Keratinocyte (primary cell): ENCODE measurements around the gene BRF1. TPM values are rescaled to one million over a fixed set of nuclear protein-coding genes. Genes with fewer than 3 reads are reported as not detected.

Experiments
- DNase-seq: peaks from one replicate; pipeline ENCODE4 v3.0.0-alpha.2; 2011; ENCODE audit warnings: low read depth, missing footprints, low spot score
- FAIRE-seq: peaks from 2 replicates; lab custom pipeline; 2011; peaks lifted over from hg19 to GRCh38; lab: Jason Lieb, UNC
- H2AFZ ChIP-seq: 2 replicates; pipeline ENCODE4 v1.6.0; 2012; ENCODE audit warnings: low read length, control low read depth, inconsistent platforms; ENCODE audit not compliant: control insufficient read depth
- H3K27ac ChIP-seq: 2 replicates; pipeline ENCODE4 v1.5.1; 2011; ENCODE audit warnings: low read length; ENCODE audit not compliant: control insufficient read depth, insufficient read depth
- H3K27me3 ChIP-seq: 3 replicates; pipeline ENCODE4 v1.6.0; 2011; ENCODE audit warnings: low read length; ENCODE audit not compliant: control insufficient read depth, insufficient read depth; ENCODE audit errors: extremely low read depth
- H3K36me3 ChIP-seq, 2 experiments: 2 replicates in 1 of 2; 3 replicates in 1 of 2; pipeline ENCODE4 v1.5.1; 2011; ENCODE audit warnings: low read length in 2 of 2, mild to moderate bottlenecking in 1 of 2; ENCODE audit not compliant: control insufficient read depth in 2 of 2, insufficient read depth in 2 of 2; ENCODE audit errors: extremely low read depth in 1 of 2
- H3K4me1 ChIP-seq: 3 replicates; pipeline ENCODE4 v1.5.1; 2011; ENCODE audit warnings: low read length; ENCODE audit not compliant: control insufficient read depth, insufficient read depth; ENCODE audit errors: extremely low read depth
- H3K4me2 ChIP-seq: 3 replicates; pipeline ENCODE4 v1.6.0; 2011; ENCODE audit warnings: low read depth, low read length; ENCODE audit not compliant: control insufficient read depth, insufficient read depth; ENCODE audit errors: extremely low read depth
- H3K4me3 ChIP-seq, 3 experiments: fragments of 200-600 bp in 1 of 3; sonication (generic) in 1 of 3; 2 replicates in 2 of 3; 3 replicates in 1 of 3; pipeline ENCODE4 v1.5.1; 2011 to 2016; ENCODE audit warnings: low read length in 3 of 3, mild to moderate bottlenecking in 3 of 3, control low read depth in 2 of 3, inconsistent platforms in 1 of 3, low read depth in 1 of 3, mixed read lengths in 1 of 3, mixed run types in 1 of 3, moderate library complexity in 1 of 3; ENCODE audit not compliant: control insufficient read depth in 2 of 3, insufficient read depth in 2 of 3; ENCODE audit errors: extremely low read depth in 1 of 3
- H3K79me2 ChIP-seq: 2 replicates; pipeline ENCODE4 v1.6.0; 2012; ENCODE audit warnings: low read length; ENCODE audit not compliant: control insufficient read depth, insufficient read depth
- H3K9ac ChIP-seq: 3 replicates; pipeline ENCODE4 v1.6.0; 2011; ENCODE audit warnings: low read length; ENCODE audit not compliant: control insufficient read depth, insufficient read depth; ENCODE audit errors: extremely low read depth
- H3K9me1 ChIP-seq: 3 replicates; pipeline ENCODE4 v1.6.0; 2011; ENCODE audit warnings: low read length; ENCODE audit not compliant: control insufficient read depth, insufficient read depth; ENCODE audit errors: extremely low read depth
- H3K9me3 ChIP-seq: 2 replicates; pipeline ENCODE4 v1.5.1; 2012; ENCODE audit warnings: low read depth, low read length; ENCODE audit not compliant: control insufficient read depth
- H4K20me1 ChIP-seq: 3 replicates; pipeline ENCODE4 v1.6.0; 2011; ENCODE audit warnings: low read length; ENCODE audit not compliant: control insufficient read depth, insufficient read depth; ENCODE audit errors: extremely low read depth
- EZH2 ChIP-seq: IDR thresholded peaks from one replicate; pipeline ENCODE4 v1.6.1; 2012; ENCODE audit warnings: inconsistent platforms, mild to moderate bottlenecking, low read length, moderate library complexity
- dilution Hi-C: fragments of 300-500 bp; cut with MboI; formaldehyde crosslinking; loops from one replicate; pipeline ENCODE4 v1.7.0; 2020; ENCODE audit warnings: low sequenced_read_pairs; ENCODE audit not compliant: extremely low pct_ligation_motif_present
- polyA plus RNA-seq, 5 experiments: library from polyadenylated mRNA; depleted of rRNA in 3 of 5; stranded (reverse) in 3 of 5; stranded (forward) in 1 of 5; unstranded in 1 of 5; fragments of >200 nt; gene quantifications; 1 replicate in 1 of 5; 2 replicates in 3 of 5; 3 replicates in 1 of 5; pipeline versions ENCODE4 v1.2.1 to v1.2.3, GENCODE V29; 2011 to 2012; ENCODE audit warnings: missing spikeins in 2 of 5, low read depth in 1 of 5, low replicate concordance in 1 of 5
- TF ChIP-seq, protein P1 (sequence below), 3 experiments: IDR thresholded peaks in 1 of 3; conservative IDR thresholded peaks in 1 of 3; optimal IDR thresholded peaks in 1 of 3; 2 replicates in 2 of 3; 3 replicates in 1 of 3; pipeline versions ENCODE3 to v1.5.1; 2011; ENCODE audit warnings: low read length in 3 of 3, mild to moderate bottlenecking in 3 of 3, moderate library complexity in 2 of 3, control low read depth in 1 of 3, inconsistent platforms in 1 of 3; ENCODE audit not compliant: insufficient read depth in 2 of 3; ENCODE audit errors: extremely low read depth in 1 of 3

Gene BRF1
- polyA plus RNA-seq, 1 donor (not counting 4 experiments of a cell fraction or from before 2014, with no cell fraction given) = 6.5 TPM

DNA sequence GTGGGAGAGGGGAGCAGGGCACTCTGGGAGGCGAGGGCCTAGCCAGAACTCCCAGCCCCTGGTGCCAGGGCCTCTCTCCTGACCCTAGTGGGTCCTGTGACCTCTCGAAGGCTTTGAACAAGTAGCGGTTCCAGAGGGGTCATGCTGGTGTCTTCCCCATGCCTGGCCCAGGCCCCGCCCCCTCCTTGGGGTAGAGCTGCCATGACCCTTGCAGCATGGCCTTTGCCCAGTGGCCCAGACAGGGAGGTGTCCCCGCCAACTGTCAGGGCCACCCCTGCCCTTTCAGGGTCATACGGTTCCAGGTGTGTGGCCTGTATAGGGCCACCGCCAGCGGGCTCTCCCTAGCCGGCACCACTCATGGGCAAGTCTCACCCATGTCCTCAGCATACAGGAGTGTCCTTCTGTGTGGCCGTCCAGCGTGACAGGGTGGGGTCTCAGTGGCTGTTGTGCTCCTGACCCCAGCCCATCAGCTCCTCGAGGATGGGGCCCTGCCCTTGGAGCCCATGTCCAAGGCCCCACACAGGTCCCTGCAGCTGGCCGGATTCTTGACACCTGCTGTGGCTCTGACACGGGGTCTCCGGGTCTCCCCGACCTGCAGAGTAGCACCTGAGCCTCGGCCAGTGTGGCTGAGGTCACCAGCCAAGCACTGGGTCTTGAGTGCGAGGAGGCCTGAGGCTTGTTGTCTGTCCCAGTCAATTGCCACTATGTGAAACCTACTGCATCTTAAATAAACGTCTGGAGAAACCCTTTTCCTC, 48.3 kb upstream of the BRF1 start:
- Histone ChIP-seq H3K4me1 (peaks cover 5% of the 10 kb centered on the region), H3K27me3 (no peaks in the 10 kb centered on the region), H2AFZ (no peak overlapping the region), H3K36me3 (peaks cover 0 to 2% of the 10 kb centered on the region in 2 experiments), H3K27ac (no peak overlapping the region), H4K20me1 (peaks cover 6% of the 10 kb centered on the region), H3K79me2 (no peaks in the 10 kb centered on the region), H3K4me3 (no peak overlapping the region), H3K9me3 (no peaks in the 10 kb centered on the region), H3K9me1 (no peaks in the 10 kb centered on the region), H3K4me2 (no peak overlapping the region), H3K9ac (no peak overlapping the region)
- dilution Hi-C loops = no loop called here
- no peak for TF ChIP-seq EZH2
- TF ChIP-seq, protein P1, sequence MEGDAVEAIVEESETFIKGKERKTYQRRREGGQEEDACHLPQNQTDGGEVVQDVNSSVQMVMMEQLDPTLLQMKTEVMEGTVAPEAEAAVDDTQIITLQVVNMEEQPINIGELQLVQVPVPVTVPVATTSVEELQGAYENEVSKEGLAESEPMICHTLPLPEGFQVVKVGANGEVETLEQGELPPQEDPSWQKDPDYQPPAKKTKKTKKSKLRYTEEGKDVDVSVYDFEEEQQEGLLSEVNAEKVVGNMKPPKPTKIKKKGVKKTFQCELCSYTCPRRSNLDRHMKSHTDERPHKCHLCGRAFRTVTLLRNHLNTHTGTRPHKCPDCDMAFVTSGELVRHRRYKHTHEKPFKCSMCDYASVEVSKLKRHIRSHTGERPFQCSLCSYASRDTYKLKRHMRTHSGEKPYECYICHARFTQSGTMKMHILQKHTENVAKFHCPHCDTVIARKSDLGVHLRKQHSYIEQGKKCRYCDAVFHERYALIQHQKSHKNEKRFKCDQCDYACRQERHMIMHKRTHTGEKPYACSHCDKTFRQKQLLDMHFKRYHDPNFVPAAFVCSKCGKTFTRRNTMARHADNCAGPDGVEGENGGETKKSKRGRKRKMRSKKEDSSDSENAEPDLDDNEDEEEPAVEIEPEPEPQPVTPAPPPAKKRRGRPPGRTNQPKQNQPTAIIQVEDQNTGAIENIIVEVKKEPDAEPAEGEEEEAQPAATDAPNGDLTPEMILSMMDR (optimal IDR thresholded peaks at IDR 0.05 in 1 of 3, IDR thresholded peaks at IDR 0.05 in 1 of 3, conservative IDR thresholded peaks at IDR 0.05 in 1 of 3; ENCODE audit: extremely low read depth in 1 of 3, insufficient read depth in 2 of 3, low read length in 3 of 3) = no peak
- DNase-seq (no peak), FAIRE-seq (no peak)

DNA sequence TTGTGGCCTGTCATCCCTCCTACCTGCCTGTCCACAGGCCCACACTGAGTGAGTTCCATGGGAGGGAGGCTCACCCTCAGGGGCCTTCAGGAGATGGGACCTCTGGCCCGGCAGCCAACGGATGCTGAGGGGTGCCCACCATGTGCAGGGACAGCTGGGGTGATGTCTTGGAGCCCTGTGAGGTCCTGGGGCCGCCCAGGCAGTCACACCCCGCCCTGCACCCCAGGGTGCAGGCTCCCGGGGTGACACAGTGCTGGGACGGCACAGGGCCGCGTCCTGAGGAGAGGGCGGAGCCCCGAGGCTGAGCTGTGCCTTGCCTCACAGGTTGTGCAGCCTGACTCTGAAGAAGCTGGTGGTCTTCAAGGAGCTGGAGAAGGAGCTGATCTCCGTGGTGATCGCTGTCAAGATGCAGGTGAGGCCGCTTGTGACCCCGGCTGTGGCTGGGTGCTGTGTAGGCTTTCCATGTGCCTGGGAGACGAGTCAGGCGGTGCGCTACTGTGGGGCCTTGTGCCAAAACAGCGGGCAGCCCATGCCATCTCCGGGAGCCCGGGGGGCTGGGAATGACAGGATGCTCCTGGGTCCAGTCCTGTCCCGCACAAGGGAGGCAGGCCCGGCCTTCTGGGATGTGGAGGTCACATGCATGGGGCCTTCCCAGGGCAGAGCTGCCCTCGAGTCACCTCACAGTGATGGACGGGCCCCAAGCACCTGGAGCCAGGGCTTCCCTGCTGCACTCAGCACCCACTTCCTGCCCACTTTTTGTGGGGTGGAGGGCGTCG, 47.6 kb upstream of the BRF1 start:
- H3K4me3 ChIP-seq = no peak overlapping the region
- FAIRE-seq (no peak), DNase-seq (no peak)
- H3K9me1 ChIP-seq = no peaks in the 10 kb centered on the region
- peaks cover 0 to 2% of the 10 kb centered on the region in 2 experiments for H3K36me3 ChIP-seq
- peaks cover 6% of the 10 kb centered on the region for H4K20me1 ChIP-seq
- H3K27ac ChIP-seq = no peak overlapping the region
- H3K9ac ChIP-seq = no peak overlapping the region
- H3K4me1 ChIP-seq = peaks cover 5% of the 10 kb centered on the region
- no peaks in the 10 kb centered on the region for H3K9me3 ChIP-seq
- no peaks in the 10 kb centered on the region for H3K27me3 ChIP-seq
- H3K4me2 ChIP-seq = no peak overlapping the region
- H3K79me2 ChIP-seq = no peaks in the 10 kb centered on the region
- dilution Hi-C loops = no loop called here
- TF ChIP-seq, protein P1 (optimal IDR thresholded peaks at IDR 0.05 in 1 of 3, IDR thresholded peaks at IDR 0.05 in 1 of 3, conservative IDR thresholded peaks at IDR 0.05 in 1 of 3; ENCODE audit: extremely low read depth in 1 of 3, insufficient read depth in 2 of 3, low read length in 3 of 3) = no peak
- TF ChIP-seq EZH2 = no peak
- H2AFZ ChIP-seq = no peak overlapping the region
